ENCODE data around the gene KRT17. TPM values are rescaled to one million over a fixed set of nuclear protein-coding genes. Genes with fewer than 3 reads are reported as not detected.
"Not testable (repeated sequence)": the region's sequence is repeated elsewhere in the genome, so short reads cannot be mapped to it uniquely, and the experiment has no call there.

Gene KRT17
- total RNA-seq, 1 donor from 2014 or later, result 4.1 TPM

DNA sequence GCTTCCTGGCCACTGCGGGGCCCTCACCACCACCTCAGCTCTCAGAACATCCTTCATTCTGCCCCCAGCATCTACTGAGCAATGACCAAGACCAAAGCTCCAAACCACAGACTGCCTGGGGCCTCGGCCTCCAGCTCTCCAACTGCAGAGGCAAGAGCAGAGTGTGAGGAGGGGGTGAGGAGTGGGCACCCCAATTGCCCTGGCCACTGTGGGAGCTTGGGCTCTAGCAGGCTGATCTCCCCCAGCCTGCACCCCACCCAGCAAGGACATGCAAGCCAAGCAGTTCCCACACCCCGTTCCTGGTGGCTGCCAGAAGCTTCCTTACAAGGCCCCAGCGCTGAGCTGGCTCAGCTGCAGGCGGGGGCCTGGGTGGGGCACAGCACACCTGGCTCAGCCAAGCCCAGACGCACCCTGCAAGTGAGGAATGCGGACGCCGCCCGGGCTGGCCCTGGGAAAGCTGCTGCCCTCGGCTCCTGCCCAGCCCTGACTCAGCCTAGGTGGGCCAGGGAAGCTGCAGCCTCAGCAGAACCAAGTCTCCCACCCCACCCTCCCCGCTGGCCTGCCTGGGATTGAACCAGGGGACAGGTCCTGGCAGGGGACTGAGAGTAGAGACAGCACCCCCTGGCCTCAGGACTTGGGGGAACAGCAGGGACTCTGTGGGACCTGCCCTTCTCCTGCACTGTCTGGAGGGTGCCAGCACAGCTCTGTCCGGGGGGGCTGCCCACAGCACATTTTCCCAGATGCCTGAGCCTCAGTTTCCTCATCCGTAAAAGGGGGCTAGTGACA lies 29.7 kb upstream of the KRT17 start:
- DNase-seq (ENCODE audit: low read depth), result peak; percentile 75

DNA sequence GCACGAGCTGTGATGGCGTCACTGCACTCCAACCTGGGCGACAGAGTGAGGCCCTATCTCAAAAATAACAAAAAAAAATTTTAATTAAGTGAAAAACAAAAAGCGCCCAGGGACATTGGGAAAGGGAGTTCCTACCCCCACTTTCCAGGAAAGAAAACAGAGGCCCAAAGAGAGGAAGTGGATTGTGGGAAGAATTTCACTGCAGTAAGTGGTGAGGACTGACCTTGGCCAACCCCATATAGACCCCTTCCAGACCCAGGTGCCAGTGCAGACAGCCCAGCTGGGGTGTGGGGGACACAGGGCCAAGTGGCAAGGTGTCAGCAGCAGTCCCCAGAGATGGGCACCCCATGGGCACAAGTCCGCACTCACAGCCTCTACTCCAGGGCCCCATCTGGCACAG lies 29.0 kb upstream of the KRT17 start:
- DNase-seq (ENCODE audit: low read depth), result no peak

DNA sequence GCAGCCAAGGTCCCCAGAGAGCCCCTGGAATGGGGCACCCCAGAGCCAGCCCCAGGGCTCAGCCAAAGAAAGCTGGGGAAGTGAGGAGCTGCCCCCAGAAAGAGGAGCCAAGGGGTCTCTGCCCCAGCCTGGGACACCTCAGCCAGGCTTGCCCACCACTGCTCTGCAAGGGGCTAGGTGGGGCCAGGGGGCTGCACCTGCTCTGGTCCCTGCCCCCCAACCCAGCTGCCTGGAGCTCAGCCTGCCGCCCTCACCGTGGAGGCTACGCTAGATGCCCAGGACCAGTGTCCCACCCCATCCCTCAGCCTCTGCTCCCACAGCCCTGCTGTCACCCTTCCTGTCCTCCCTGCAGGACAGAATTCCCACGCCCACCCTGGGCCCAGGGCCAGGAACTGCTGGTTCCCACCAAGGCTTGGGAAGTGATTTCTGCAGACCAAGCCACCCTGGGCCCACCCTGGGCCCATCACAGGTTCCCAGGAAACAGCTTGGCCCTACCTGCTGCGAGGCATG lies 28.1 kb upstream of the KRT17 start:
- DNase-seq (ENCODE audit: low read depth), result no peak

DNA sequence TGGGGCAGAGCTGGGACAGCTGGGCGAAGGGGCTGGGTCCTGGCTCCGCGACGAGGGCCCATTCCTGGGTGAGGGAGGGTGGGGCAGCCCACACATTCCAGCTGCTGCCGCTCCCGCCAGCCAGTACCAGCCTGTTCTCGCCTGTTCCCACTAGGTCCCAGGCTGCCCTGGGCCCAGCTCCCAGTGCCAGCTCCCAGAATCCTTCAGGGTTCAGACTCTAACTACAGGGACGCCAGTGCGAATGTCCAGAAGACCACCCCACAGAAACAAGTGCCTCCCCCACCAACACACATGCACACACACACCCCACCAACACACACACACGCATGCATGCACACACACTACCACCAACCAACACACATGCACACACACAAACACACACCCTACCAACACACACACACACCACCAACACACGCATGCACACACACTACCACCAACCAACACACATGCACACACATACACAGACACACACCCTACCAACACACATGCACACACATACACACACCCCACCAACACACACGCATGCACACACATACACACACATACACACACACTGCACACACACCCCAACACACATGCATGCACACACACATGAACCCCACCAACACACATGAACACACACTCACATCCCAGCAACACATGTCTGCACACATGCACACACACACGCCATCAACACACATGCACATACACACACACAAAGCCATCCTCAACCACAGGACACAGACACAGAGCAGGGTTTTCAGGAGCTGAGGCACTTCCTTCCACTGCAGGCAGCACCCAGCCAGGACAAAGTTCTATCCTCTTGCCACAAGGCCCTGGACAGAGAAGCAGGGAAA lies 27.5 kb upstream of the KRT17 start:
- DNase-seq (ENCODE audit: low read depth), result peak; percentile 64

DNA sequence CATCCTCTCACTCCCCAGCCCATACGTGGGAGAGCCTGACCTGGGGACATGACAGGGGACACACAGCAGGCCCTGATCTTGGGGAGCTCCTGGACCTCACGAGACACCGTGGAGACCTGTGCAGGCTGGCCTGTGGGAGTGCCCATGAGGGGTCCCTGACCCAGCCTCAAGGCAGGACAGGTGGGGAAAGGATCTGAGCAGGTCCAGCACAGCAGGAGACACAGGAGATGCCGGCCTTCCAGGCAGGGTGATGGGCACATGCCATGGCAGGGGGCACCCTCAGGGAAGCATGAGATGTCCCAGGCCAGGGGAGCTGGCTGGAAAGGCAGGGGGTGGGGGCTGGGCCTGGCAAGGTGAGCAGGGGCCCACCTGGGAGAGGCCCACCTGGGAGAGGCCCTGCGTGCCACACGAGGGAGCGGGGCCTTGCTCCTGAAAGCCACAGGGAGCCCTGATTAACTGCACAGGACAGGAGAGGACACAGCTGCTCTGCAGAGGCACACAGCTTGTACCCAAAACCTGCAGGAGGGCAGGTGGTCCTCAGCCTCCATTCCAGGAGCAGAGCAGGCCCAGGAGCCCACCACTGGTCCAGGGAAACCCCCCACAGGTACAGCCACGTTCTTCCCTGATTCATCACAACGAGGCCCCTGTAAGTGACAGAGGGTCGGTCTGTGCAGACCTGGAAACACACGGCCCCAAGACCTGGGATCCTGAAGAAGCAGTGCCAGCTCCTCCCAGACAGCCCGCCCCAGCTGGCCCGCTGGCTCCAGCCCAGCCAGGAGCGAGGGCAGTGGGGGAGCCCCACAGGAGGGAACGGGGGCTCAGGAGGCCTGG lies 26.6 kb upstream of the KRT17 start:
- DNase-seq (ENCODE audit: low read depth), result no peak

DNA sequence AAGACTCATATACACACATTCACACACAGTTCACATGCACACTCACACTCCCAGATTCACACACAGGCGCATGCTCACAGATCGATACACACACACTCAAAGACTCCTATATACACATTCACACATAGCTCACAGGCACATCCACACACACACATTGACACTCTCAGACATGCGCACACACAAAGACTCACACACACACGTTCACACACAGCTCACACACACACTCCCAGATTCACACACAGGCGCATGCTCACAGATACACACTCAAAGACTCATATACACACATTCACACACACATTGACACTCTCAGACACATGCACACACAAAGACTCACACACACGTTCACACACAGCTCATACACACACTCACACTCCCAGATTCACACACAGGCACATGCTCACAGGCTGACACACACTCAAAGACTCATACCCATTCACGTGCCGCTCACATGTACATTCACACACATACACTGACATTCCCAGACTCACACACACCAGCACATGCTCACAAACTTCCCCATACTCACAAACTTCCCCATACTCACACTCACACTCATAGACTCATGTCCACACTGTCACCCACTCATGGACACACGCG lies 25.6 kb upstream of the KRT17 start:
- no peak for DNase-seq (ENCODE audit: low read depth)

DNA sequence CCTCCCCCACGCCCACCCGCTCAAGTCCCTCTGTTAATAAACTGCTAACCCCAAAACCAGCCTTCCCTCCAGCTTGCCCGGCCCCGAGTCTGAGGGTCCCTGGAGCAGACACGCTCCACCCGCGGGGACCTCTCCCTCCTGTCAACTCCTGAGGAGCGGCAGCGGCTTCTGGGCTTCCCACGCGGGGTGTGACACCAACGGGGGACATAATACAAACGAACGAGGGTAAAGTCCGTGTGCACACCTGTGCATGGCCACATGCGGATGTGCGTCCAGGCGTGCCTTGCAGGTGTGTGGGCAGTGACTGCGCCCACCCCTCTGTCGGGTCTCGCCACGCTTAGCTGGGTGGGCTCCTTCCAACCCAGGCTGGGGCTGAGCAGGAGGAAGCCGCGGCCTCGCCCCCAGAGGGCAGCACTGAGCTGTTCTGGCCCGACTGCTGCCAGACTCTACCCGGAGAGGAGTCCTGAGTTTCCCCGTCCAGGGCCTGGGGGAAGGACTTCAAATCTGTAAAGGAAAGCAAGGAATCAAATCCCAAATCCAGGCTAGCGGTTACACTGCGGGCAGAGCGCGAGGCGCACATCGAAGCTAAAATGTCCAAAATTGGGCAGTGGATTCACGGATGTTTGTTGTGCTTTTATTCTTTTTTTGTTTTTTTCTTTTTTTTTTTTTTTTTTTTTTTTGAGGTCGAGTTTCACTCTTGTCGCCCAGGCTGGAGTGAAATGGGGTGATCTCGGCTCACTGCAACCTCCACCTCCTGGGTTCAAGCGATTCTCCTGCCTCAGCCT lies 24.2 kb upstream of the KRT17 start:
- DNase-seq (ENCODE audit: low read depth), result peak; percentile 69

DNA sequence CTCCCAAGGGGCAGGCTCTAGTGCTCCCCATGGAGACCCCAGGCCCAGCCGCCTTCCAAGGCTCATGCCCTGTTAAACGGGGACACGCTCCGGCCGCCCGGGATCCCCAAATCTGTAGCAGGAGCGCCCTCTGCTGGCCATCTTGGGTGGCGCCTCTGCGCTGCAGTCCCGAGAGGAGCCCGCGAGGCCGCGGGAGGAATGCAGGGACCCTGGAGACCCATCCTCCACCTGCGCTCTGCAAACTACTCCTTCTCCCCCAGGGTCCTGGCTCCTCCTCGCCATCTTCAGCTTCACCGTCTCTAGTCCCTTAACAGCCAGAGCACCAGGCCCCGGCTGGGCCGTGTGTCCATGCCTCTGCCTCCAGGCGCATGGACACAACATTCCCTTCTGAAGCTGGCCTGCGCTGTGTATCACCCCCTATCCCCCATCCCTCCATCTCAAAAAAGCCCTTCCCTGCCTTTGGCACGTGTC lies 23.6 kb upstream of the KRT17 start:
- peak; percentile 22 for DNase-seq (ENCODE audit: low read depth)

DNA sequence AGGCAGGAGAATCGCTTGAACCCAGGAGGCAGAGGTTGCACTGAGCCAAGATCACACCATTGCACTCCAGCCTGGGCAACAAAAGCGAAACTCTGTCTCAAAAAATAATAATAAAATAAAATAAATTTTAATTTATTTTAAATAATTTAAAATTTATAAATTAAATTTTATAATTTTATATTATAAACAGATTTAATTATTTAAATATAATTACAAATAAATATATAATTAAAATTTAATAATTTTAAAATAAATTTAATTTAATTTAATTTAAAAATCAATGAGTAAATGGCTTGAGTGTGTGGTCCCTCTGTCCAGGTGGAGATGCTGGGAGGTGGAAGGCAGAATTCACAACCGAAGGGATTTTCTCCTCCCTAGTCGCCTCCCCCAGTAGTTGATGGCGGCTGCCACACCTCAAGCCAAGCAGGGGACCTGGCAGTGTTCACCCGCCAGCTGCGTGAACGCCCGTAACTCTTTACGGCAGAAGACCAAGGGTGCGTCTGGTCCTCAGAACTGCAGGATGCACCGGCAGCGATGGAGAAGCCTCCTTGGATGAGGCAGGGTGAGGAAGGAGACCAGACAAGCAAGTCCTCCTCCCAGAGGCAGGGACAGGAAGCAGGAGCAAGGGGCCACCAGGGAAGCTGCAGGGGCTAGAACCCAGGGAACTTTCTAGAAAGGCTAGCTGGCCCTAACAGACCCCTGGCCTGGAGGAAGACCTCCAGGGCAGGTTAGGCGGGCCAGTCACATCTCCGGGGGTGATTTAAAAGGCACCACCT lies 22.9 kb upstream of the KRT17 start:
- DNase-seq (ENCODE audit: low read depth), result no peak

DNA sequence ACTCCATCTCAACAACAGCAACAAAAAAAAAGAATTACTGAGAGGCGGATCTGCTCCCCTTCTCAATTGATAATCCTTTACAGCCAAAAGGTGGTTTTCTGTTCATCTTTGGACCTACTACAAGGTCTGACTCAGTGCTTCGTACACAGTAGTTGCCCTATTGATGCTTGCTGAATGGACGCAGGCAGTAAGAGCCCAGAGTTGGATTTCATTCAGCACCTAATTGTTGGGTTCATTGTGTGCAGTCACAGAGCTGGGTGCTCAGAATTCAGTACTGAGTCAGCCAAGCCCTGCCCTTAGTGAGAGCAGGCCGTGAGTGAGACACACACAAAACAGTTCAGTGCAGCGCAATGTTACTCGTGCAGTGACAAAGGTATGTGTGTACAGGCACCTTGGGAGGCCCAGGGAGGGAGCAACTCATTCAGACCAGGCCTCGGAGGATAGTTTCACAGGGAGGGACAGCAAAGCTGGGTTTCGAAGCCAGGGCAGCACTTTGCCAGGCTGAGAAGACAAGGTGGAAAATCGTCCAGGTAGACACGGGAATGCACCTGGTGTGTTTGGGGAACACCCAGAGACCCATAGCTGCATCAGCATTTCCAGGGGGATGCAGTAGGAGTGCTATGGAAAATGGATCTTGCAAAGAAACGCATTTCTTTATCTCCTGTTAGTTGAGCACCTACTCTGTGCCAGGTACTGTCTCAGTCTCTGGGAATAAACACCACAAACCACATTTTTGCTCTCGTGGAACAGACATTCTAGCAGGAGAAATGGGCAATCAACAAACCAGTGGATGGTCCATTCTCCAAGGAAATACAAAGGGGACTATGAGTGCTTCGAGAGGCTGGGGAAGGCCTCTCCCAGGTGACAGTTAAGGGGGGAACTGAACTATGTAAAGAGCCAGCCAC lies 18.1 kb upstream of the KRT17 start:
- no peak for DNase-seq (ENCODE audit: low read depth)

DNA sequence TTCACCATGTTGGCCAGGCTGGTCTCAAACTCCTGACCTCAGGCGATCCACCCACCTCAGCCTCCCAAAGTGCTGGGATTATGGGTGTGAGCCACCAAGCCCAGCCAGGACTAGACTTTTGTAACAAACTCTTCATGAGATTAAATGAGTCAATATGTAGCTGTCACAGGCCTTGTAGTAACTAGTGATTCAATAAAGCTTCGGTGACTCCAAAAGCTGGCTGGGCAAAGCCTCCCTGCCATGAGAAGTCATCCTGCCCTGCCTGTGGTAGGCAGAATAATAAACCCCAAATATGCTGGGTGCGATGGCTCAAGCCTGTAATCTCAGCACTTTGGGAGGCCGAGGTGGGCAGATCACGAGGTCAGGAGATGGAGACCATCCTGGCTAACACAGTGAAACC lies 16.2 kb upstream of the KRT17 start:
- DNase-seq (ENCODE audit: low read depth), result not testable (repeated sequence)

DNA sequence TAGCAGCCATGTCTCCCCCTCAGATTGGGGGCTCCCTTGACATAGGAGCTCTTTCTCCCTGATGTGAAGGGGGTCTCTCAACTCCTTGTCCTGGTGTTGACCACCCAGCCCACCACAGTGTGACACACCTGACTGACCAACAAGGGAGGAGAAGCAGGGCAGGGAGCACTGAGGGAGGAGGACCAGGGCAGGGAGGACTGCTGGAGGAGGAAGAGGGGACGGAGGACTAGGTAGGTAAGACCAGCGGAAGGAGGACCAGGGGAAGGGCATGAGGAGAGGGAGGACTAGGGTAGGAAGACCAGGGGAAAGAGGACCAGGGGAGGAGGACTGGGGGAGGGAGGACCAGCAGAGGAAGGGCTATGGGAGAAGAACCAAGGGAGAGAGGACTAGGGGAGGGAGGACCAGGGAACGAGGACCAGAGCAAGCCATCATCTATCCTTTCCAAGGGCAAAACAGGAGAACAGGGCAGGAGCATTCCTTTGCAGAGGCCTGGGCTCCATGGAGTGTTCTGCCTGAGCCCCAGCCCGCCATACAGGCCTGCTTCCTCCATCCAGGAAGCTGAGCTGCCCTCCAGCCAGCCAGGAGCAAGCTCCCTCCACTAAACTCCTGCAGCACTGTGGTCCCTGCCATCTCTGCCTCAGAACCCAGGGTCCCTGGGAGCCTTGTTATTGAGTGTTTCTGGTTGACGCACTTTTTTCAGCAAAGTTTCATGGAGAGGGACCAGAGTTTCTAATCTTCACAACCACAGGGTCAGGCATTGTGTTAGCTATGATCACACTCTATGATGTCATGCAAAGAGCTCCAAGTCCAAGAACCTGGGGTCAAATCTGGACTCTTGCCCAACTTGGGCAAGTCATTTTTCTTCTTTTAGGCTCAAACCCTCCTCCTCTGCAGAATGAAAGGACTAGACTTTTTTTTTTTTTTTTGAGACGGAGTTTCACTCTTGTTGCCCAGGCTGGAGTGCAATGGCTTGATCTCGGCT lies 15.4 kb upstream of the KRT17 start:
- no peak for DNase-seq (ENCODE audit: low read depth)

DNA sequence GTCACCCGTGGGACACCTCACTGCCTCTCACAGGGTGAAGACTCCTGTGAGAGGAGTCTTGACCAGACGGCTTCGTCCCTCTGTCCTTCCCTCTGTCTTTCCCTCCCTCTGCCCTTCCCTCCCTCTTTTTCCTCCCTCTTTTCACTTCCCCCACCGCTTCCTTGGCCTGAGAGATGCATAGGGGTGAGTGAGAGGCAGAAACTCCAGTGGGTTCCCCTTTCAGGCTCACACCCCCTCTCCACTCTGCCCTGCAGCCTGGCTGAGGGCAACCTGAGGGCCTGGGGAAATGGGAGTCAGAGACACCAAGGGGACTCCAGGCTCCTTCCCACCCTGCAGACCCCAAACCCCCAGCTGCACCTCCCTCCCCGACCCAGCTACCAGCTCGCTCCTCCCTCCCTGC lies 14.6 kb upstream of the KRT17 start:
- no peak for DNase-seq (ENCODE audit: low read depth)

DNA sequence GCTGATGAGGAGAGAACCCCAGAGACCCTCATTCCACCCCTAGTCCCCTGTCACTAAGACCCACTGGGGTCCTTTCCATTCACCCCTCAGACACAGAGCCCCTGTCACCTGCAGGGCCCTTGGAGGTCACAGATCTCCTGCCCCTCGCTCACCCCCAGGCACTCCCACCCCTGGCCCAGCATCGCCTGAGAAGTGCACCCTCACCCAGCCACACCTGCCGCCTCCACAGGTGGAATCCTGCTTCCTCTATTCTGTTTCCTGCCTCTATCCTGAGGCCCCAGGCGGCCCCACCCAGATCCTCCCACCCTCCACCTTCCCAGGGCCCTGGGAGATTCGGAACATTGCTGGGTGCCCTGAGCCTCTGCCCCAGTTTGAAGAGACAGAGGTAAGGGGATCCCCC lies 13.8 kb upstream of the KRT17 start:
- DNase-seq (ENCODE audit: low read depth), result no peak

DNA sequence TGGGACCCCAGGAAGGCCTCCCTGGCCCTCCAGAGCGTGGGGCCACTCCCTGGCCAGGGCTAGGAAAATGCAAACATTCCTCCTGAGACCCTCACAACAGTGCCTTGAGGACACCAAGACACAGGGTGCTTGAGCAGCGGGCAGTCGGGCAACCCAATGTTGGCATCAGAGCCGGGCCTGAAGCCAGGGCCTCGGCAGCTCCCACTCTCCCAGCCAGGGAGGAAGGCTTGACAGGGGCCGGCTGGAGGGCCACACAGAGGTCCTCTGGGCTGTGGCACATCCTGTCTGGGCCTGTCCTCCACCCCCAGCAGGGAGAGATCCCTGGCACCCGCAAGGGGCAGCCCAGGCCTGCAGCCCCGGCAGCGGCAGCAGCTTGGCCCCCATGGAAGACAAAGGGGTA lies 12.3 kb upstream of the KRT17 start:
- DNase-seq (ENCODE audit: low read depth), result no peak

DNA sequence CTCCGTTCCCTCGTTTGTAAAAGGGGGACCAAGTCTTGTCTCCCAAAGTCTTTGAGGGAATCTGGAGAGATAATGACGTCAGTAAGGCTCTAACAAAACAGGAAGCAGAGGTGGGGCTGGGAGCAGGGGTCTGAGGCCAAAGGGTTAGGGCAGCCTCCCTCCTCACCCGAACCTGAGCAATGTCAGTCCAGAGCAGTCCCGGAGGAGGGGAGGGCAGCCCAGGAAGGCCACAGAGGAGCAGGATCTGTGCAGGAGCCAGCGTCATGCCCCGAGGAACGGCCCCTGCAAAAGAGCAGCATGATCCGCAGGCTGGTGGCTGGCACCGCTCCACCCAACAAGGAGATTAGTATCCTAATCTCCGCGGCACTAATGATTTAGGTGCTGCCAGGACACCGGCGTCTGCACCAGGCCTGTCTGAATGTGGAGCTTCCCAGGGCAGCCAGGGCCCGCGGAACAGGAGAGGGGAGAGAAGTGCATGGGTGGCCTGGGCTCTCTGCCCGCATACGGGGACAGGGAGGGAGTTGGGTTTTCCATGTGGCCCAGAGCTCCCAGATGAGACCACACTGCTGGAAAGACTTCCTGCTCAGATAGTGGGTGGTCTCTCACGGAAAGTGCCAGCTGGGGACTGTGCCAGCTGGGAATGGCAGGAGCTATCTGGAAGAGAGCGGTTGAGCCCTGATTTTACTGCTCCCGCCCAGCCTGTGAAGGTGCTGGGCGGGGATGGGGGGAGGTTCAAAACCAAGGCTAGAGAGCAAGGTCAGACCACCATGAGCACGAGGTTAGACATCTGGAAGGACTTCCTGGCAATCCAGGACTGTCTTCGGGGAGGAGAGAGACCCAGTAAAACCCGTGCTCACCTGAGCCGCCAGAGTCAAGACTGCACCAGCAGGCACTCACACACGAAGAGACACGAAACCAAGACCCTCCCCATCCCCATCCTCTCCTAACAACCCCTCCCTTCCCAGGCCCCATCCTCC lies 11.0 kb upstream of the KRT17 start:
- DNase-seq (ENCODE audit: low read depth), result no peak

Data from renal cortical epithelial cell (primary cell).